IPS-18c (cell line): Measurements from ENCODE around the gene FOXL1.

Experiments
- H3K4me3 ChIP-seq: 2 replicates; pipeline ENCODE4 v1.7.0; 2013; ENCODE audit warnings: low read depth, mild to moderate bottlenecking, low read length, moderate library complexity; ENCODE audit not compliant: insufficient read depth
- H3K9me3 ChIP-seq: one replicate; pipeline ENCODE4 v1.6.1; 2013; ENCODE audit warnings: mild to moderate bottlenecking, low read length, moderate library complexity; ENCODE audit not compliant: control insufficient read depth, insufficient read depth

The FOXL1 gene

GRCh38 chr16:86610779-86611524, 32.6 kb downstream of the FOXL1 start:
- Histone ChIP-seq H3K9me3 (no peaks in the 10 kb centered on the region), H3K4me3 (no peak overlapping the region)

GRCh38 chr16:86611525-86611855, 33.1 kb downstream of the FOXL1 start:
- Histone ChIP-seq H3K4me3 (no peak overlapping the region), H3K9me3 (no peaks in the 10 kb centered on the region)

- Histone ChIP-seq H3K9me3 (no peaks in the 10 kb centered on the region), H3K4me3 (no peak overlapping the region)
Measured at GRCh38 chr16:86611941-86612340, 33.6 kb downstream of the FOXL1 start.

- Histone ChIP-seq H3K9me3 (no peaks in the 10 kb centered on the region), H3K4me3 (no peak overlapping the region)
Measured at GRCh38 chr16:86614699-86615098, 36.4 kb downstream of the FOXL1 start.

DNA sequence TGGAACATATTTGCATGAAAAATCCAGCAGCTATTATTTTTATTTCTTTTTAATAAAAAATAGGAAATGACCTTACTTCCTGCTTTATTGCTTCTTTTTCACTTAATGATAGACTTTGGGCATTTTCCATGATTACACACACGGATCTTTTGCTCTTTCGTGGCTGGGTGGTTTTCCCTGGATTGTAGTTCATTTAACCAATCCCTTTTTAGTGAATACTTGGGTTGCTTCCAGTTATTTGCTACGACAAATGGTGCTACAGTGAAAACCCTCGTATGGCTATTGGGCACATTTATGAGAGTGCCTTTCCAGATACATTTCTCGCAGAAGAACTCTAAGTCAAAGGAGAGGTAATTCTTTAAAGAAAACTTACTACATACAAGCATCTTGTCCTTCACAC, 38.6 kb downstream of the FOXL1 start:
- Histone ChIP-seq H3K4me3 (no peak overlapping the region), H3K9me3 (no peaks in the 10 kb centered on the region)

DNA sequence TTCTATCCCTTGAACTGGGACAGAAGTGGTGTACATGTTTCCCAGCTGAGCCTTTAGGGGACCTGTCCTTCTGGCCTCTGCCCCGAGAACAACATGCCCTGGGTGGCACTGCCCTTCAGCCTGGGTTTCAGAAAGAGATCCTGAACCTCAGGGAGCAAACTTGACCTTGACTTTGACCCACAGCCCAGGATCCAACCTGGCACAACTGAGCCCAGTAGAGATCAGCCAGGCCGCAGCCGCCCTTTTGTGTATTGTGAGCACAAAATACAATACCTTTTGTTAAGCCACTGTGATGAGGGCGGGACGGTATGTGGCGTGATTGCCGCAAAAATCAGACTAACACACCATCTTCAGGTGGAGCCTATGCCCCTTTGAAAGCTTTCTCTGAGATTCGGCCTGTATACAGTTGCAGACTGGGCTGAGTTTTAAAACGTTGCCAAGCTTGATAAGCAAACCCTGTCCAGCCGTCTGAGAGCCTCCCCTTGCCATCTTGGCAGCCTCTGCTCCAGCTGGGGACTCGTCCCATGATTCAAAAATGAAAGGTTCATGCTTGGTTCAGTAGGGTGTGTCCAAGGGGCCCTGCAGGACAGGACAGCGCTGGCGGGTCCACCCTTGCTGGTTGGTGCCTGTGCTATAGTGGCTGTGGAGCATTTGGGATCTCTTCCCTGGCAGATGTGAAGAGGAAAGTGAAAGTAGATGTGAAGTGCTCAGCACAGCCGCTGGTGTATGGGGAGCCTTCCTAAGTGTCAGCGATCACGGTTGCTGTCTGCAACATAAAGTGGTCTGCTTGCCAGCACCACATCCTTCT, 40.3 kb downstream of the FOXL1 start:
- H3K4me3 ChIP-seq = no peak overlapping the region

DNA sequence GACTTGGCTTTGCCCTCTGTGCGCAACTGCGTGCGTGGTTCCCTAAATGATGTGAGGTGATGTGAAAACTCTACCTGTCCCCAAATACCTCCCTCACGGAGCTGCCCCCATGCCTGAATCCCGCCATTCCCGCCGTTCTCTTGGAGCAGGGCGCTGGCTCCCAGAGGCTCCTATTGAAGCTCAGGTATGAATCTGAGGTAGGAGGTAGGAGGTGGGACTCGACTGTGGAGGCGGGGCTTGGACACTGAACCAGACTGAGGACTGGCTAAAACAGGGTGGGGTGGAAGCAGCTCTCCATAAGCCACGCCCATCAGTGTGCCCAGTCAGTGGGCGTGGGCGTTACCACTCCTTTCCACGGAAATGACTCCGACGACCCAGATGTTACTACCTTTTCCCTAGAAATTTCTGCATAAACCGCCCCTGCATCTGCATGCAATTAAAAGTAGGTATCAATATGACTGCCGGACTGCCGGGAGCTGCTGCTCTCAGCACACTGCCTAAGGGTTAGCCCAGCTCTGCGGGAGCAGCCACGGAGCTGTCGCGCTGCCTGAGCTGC, 41.0 kb downstream of the FOXL1 start:
- Histone ChIP-seq H3K9me3 (peaks cover 2% of the 10 kb centered on the region), H3K4me3 (no peak overlapping the region)

More for the DNA sequence above, 40.3 kb downstream of the FOXL1 start:
- H3K9me3 ChIP-seq = peaks cover 2% of the 10 kb centered on the region

DNA sequence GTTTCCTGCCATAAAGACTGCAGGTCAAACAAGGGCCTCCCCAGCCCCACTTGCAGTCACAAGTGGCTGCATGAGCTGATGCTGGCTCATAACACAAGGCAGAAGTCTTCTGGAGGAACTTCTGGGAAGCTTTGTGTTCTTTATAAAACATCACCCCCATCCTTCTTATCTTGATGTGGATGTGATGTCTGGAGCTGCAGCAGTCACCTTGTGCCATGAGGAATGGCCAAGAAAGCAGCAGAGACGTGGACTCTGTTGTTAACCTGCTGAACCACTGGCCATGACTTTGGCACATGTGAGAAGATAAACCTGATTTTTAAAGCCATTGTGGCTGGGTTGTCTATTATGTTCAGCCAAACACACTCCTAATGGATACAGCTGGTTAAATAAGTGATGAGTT, 41.8 kb downstream of the FOXL1 start:
- peaks cover 2% of the 10 kb centered on the region for H3K9me3 ChIP-seq
- H3K4me3 ChIP-seq = no peak overlapping the region

DNA sequence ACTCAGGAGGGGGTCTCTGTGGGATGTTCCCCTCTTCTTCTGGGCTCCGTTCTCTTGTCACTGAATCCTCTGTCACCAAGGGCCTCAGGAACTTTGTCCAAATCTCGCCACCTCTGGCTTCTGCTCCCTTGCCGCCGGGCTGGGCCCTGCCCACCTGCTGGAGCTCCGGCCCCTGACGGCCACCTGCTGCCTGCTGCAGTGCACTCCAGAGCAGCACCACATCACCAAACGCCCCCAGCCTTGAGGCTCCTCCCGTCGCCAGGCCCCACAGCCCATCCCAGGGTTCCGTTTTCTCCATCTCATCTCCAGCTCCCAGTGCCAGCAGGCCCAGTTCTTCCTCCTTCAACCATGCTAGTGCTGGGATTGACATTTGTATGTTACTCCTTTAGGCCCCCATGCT, 43.6 kb downstream of the FOXL1 start:
- Histone ChIP-seq H3K9me3 (peaks cover 2% of the 10 kb centered on the region), H3K4me3 (no peak overlapping the region)

GRCh38 chr16:86622700-86623615, 44.6 kb downstream of the FOXL1 start:
- H3K9me3 ChIP-seq = peaks cover 2% of the 10 kb centered on the region
- no peak overlapping the region for H3K4me3 ChIP-seq

GRCh38 chr16:86625029-86625428, 46.7 kb downstream of the FOXL1 start:
- H3K9me3 ChIP-seq = peaks cover 2% of the 10 kb centered on the region
- no peak overlapping the region for H3K4me3 ChIP-seq

GRCh38 chr16:86625821-86626220, 47.5 kb downstream of the FOXL1 start:
- Histone ChIP-seq H3K9me3 (peaks cover 2% of the 10 kb centered on the region), H3K4me3 (no peak overlapping the region)

DNA sequence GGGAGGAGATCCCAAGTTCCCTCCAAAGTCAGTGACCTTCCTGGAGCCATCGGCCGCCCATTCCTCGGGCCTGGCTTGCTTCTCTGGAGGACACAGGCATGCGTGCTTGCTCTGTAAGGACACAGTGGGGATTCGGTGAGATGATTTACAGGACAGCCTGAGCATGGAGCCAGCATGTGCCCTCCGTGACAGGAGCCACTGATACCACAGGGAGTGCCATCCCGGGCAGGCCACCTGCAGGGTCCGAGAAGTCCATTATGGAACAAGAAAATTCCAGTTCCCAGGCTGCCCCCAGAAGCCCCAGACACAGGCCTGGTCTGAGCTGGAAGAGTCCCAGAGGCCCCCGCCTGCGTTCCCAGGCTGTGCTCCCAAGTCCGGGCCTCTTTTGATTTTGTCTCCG, 47.9 kb downstream of the FOXL1 start:
- H3K4me3 ChIP-seq = no peak overlapping the region
- H3K9me3 ChIP-seq = peaks cover 2% of the 10 kb centered on the region

DNA sequence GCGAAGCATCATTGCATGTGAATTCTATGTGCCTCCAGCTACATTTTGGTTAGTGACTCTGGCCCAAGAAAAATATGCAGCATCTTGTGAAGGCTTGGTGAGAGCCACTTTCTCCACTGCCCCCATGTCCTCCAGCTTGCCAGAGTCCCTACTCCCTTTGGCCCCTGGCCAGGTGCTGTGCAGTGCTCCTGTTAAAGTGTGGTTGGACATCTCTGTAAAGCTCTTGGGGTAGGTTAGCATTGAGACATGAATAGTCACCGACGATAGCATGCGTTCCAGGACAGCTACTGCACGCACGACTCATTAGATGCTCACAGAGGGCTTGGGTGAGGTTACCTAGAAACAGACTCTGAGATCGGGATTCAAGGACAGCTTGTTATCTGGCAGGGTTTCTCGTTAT, 48.6 kb downstream of the FOXL1 start:
- H3K9me3 ChIP-seq = peaks cover 4% of the 10 kb centered on the region
- H3K4me3 ChIP-seq = no peak overlapping the region

GRCh38 chr16:86628614-86629013, 50.3 kb downstream of the FOXL1 start:
- Histone ChIP-seq H3K9me3 (peaks cover 2% of the 10 kb centered on the region), H3K4me3 (no peak overlapping the region)

DNA sequence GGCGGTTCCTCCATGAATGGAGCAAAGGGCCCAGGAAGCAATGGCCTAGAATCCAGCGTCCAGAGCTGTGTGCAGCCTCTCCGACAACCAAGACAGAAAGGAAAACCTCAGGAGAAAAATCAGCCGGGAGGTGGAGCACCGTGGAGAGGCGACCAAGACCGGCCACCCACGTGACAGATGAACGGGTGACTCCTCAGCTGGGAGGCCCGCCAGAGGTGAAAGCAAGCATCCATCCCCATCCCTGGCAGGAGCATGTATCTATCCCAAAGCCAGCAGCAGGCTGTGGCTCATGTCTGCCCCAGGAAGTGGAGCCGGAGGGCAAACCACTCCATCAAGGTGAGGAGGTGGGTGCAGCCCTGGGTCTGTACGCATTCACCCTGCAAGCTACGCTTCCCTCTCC, 52.1 kb downstream of the FOXL1 start:
- no peak overlapping the region for H3K4me3 ChIP-seq
- H3K9me3 ChIP-seq = peaks cover 2% of the 10 kb centered on the region

GRCh38 chr16:86631444-86631843, 53.1 kb downstream of the FOXL1 start:
- H3K9me3 ChIP-seq = peaks cover 2% of the 10 kb centered on the region
- no peak overlapping the region for H3K4me3 ChIP-seq
